HS-27A (cell line): ENCODE results near the gene TEX22.

ENCODE experiments used
- DNase-seq: peaks from one replicate; pipeline ENCODE4 v3.0.0-alpha.2; 2012; ENCODE audit warnings: low read depth, missing footprints

TEX22 gene

DNA sequence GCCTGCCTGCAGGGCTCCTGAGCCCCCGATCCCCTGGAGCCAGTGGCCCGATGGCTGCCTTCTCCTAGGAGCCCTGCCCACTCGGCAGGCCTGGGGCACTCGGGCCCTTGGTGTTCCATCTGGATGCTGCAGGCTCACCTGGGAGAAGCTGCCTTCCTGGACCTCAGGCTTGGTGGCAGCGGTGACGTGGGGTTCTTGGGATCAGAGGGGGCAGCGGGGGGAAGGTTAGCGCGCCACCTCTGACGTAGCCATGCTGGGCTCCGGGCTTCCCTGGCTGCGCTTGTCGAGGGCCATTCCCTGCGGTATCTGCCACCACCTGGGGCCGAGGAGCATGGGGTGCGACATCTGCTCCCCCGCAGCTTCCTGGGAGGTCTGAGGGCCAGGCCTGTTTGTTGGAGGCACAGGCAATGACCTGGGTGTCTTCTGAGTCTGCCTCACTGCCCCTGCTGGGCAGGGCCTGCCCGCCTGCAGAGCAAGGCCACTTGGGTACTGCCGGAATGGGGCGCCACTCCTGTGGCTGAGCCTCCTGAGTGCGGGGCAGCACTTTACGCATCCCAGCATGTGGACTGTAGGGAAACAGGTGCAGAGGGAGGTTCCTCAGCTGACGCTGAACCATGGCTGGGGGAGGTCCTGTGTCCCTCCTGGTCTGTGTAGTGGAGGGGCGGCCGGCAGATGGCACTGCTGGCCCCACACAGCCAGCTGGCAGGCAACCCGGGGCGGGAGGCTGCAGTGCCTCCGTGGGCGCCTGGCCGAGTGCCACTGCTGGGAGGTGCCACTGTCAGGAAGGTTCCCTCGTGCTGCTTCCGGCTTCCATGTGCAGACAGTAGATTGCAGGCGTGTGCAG, 41.6 kb downstream of the TEX22 start:
- DNase-seq, result no peak

DNA sequence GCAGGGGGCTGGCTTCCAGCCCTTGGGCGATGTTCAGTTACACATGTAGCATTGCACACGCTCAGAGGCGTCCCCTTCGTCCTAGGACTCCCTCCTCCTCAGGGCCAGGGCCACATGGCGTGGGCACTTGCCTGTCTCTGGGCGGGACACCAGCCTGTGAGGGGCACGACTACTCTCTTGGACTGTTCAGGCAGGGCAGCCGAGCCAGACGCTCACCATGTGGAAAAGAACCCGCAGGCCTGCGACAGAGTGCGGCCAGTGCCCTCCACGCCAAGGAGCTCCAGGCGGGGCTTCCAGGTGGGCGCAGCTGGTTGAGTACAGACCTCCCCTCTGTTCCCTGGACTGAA, 42.2 kb downstream of the TEX22 start:
- no peak for DNase-seq

DNA sequence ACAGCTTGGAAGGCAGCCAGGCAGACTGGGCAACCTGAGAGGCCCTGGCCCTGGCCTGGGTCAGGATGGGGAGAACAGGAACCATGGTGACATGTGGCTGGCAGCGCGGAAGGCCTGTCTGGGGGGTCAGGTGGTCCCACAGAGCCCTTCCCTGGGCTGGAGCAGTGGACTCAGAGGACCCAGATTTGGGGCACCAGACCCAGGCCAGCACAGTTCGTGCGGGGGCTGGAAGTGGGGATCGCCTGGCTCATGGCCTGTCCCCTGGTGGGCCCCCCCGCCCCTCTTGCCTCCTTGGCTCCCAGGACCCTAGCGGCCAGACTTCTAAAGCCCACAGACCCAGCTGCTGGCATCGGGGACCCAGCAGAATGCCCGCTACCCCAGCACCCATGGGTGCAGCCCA, 42.7 kb downstream of the TEX22 start:
- no peak for DNase-seq

DNA sequence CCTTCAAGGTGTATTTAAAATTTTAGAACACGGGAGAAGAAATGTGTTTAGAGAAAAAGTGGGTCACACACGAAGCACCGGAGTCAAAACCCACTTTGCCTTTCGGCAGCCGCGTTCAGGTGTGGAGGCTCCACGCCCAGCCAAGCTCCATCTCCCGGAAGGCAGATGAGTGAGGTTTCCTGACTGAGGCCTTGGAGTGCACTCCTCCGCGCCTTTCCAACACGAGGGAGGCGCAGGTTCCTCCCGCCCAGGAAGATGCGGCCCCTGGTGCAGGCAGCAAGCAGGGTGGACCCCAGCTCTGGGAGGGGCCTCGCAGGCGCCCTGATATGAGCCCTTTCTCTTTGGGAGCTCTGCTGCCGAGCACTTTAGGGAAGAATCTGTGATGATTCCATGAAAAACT, 43.8 kb downstream of the TEX22 start:
- no peak for DNase-seq

DNA sequence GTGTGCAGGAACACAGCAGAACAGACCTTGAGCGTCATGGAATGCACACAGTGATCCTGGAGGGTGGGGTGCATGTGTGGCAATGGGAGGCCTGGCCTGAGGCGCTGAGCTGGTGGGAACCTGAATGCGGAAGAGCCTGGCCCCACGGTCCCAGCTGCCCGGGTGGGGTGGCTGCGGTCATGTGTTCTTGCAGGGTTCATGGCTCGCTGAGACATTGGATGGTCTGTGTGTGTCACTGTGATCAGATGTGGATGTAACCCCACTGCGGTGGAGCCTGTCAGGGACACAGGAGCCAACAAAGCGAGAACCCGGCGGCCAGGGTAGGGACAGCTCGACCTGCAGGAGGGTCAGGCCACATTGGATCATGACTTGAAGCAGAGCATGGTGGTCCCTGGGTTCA, 44.5 kb downstream of the TEX22 start:
- DNase-seq, result no peak

DNA sequence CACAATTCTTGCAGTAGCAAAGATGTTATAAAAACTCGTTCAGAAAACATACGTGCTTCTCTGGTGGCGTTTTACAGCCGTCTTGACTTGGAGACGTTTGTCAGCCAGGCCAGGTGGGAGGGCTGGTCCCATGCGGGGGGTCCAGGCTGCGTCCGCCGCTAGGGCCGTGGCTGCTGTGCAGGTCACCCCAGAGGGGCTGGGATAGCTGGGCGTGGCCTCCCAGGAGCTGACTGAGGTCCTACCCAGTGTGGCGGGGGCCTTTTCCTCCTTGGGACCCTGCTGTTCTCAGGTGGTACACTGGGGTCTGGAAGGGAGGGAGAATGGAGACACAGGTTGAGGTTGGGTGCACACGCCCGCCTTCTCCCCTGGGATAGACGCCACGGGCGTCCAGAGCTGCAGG, 46.5 kb downstream of the TEX22 start:
- no peak for DNase-seq

DNA sequence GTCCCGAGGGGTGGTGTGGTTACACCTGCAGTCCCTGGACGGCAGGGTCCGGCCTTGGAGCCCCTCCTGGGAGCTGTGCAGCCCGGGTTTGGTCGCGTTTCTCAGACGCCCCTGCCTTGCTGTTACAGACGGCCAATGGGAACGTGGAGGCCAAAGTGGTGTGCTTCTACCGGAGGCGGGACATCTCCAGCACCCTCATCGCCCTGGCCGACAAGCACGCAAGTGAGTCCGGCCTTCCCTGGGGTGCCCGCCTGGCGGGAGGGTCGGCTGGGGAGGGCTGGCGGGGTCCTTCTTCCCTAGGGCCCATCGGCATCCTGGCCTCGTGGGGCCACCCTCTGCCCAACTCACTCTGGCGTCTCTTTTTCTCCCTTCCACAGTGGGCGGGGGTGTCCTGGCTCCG, 47.0 kb downstream of the TEX22 start:
- DNase-seq, result no peak

DNA sequence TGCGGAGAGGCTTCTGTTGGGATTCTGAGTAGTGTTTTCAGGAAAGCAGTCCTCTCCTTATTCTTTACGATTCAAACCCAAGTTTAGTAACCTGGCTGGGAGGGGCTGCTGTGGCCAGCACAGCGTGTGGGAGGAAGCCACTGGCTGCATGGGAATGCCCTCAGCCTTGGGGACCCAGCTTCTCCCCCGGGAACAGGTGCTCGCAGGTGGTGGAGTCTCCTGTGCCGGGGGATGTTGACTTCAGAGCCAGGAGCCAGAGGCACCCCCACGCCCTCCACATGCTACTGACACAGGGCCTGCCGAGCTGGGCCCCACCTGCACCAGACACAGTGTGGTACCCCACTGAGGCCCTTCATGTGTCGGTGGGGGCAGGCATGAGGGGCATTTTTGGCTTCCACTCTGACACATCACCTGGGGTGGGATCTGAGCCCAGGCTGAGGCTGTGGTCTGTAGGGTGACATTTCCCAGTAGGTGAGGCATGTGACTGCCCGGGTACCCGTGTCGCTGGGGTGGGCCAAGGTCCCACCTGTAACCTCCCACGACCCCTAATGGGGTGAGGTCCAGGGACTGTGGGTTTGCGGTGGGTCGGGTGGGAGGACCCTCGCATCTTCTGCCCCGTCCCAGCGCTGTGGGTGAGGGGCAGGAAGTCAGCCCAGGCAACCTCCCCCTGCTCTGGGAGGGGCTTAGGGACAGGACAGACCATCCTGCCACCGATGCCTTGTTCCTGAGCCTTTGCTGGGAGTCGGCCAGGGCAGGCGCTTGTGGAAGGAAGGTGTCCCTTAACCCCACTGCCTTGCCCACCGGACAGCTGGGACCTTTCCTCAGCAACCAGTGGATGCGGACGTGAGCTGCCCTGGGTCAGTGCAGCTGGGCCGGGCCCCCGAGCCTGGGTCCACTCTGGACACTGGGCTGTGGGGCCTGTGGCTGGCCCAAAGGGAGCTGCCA, 47.8 kb downstream of the TEX22 start:
- no peak for DNase-seq

DNA sequence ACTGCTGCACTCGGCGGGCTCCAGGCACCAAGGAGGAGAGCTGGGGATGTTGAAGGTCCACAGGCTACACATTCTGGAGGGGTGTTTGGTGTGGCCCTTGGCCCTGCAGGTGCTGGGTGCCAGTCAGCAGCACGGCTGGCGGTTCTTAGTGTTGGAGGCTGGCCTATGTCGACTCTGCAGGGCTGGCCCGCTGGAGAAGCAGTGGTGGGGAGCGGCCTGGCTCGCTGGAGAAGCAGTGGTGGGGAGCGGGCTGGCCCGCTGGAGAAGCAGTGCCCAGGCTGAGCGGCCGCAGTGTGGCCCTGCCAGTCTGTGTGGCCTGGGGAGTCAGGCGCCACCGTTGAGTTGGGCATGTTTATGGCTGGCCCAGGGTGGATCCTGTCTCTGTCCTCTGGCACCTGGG, 48.6 kb downstream of the TEX22 start:
- DNase-seq, result no peak

DNA sequence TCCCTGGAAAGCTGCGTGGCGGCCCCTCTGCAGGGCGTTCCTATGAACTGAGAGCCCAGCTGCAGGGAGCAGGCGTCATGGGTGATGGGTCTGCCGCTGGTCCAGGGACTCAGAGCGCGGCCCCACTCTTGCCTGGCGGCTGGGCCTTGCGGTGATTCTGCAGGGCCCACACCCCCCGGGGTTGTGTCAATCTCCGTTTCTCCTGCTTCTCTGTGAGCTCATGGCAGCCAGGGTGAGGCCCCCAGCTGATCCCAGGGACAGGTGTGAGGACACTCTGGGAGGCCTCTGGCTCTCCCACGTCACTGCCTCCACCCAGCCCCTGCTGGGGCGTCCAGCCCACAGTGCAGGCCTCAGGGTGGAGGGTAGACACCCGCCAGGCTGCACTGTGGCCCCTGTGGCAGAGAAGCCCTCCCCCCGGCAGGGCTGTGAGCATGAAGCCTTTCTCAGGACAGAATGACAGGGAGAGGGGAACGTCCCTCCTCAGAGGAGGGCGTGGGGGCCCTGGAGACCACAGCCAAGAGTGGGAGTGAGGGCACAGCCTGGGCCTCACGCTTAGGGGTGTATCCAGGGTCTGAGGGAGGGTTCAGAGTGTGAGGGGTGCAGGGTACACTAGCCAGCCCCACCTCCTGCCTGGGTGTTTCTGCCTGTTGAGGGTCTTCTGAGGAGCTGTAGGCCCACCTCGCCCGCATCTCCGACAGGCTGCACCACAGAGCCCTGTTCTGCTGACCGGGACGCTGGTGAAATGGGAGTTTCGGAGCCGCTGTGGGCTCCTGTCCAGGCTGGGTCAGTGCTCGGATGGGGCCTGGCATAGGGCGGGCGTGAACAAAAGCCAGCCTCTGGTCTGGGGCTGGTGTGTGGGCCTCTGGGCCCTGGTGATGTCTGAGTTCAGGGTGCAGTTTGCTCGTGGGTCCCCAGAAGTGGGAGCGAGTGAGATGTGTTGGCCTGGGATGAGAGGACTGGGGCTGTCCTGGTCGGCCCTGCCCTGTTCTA, 49.6 kb downstream of the TEX22 start:
- no peak for DNase-seq

DNA sequence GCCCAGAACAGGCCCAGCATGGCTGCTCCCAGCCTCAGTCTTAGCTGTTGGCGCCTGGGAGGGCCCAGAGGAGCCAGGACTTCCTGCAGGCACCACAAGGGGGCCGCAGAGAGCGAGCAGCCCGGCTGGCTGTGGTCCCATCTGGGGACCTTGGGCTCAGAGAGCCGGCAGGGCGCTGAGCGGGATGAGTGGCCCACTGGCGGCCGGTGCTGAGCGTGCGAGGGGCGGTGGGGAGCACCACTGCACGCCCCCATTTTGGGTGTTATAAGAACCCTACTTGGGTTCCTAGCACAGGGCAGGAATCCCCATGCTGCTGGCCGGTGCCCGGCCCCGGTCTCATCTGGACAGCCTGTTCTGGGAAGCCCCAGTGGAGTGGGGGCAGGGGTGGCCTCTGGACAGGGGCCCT, 50.4 kb downstream of the TEX22 start:
- DNase-seq, result no peak

DNA sequence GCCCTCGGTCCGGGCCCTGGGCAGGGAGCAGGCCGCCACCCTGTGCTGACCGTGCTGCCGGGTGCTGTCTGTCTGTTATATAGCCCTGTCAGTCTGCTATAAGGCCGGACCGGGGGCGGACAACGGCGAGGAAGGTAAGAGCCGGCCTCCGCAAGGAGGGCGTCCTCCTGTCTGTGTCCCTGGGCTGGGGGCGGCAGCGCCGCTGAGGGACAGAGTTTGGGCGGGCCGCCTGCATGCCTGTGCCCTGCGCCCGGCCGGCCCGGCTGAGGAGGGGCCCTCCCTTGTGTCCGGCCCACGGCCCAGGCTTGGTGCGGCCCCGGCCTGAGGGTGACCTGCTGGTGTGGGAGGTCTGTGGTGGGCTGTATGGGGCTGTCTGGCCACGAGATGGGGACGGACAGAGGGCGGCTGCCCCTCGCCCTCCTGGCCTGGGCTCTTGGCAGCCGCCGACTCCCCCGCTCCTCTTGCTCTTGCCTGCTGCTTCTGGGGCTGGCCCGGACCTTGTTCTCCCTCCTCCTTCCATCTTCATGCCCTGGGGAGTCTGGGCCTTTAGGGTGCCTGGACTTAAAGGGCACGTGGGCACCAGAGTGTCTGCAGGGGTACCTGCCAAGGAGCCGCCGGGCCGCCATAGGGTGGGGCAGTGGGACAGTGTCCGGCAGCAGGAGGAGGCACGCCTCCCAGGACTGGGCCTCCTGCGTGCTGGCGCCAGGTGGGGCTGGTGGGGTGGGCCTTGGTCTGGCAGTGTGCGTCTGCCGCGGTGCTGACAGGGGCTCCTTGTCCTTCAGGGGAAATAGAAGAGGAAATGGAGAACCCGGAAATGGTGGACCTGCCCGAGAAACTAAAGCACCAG, 51.2 kb downstream of the TEX22 start:
- no peak for DNase-seq

DNA sequence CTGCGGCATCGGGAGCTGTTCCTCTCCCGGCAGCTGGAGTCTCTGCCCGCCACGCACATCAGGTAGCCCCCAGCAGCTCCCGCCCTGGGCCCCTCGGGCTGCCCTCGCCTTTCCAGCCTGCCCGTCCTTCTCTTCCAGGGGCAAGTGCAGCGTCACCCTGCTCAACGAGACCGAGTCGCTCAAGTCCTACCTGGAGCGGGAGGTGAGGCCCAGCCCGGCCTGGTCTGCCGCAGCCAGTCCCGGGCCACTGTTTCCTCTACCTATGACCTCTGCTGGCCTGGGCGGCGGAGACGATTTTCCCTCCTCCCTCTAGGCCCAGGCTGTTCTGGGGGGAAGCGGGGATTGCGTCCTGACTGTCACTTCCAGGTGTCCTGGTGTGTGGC, 51.8 kb downstream of the TEX22 start:
- no peak for DNase-seq

DNA sequence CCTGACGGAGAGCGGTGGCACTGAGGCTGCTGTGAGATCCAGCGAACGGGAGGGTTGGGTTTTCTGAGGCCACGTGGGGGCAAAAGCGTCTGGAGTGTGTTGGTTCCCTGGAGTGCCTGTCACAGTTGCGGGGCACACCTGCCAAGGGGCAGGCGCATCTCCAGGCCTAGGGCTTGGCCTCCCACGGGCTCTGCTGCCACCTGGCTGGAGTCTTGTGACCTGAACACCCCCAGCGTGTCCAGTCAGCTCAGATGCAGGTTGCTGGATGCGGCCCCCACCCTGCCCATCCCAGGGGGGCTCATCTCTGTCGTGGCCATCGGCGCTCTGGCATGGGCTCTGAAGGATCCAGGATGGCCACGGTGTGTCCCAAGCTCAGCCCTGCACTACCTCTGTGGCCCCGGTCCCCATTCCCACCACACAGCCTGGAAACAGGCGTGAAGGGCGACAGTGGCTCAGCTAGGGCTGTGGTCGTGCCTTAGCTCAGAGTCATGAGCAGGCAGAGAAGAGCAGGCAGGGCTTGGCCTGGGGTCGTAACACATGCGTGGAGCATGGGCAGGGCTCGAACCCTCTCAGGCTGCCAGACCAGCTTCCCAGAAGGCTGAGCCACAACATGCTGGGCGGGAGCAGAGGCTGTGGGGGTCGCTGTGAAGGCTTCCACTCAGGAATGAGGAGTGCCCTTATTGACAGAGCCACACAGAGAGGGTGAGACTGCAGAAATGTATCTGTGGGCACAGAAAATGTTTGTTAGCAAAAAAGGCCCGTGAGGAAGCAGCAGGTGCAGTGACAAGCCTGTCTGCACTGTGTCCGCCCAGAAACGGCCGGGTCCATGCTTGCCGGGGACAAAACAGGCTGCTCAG, 52.8 kb downstream of the TEX22 start:
- DNase-seq, result no peak

DNA sequence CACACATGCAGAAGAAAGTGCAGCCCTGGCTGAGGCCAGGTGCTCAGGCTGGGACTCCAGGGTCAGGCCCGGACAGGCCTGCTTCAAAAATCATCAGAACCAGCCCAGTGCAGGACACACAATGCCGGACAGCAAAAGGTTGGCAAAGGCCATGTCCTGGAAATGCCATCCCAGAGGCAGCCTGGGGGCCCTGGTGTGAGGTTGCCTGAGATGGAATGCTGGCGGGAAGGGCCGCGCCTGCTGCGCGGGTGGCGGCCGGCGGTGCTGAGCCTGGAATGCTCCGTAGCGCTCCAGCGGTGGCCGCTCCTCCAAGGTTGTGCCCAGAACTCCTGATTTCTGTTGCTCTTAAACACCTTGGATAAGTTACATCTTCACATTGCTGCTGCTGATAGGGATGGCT, 54.6 kb downstream of the TEX22 start:
- no peak for DNase-seq

DNA sequence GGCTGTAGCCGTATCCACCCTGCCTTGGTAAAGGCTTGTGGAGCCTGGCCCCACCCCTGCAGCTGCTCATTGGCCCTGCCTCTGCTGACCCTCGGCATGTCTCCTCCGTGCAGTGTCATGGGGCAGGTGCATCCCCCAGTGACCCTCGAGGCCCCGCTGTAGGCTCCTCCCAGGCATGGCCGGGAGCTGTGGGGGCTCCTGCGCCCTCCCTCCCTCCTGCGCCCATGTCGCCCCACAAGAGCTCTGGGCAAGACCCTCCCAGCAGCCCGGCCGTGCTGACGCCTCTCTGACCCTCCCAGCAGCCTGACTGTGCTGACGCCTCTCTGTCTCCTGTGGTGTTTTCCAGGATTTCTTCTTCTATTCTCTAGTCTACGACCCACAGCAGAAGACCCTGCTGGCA, 55.5 kb downstream of the TEX22 start:
- DNase-seq, result no peak

DNA sequence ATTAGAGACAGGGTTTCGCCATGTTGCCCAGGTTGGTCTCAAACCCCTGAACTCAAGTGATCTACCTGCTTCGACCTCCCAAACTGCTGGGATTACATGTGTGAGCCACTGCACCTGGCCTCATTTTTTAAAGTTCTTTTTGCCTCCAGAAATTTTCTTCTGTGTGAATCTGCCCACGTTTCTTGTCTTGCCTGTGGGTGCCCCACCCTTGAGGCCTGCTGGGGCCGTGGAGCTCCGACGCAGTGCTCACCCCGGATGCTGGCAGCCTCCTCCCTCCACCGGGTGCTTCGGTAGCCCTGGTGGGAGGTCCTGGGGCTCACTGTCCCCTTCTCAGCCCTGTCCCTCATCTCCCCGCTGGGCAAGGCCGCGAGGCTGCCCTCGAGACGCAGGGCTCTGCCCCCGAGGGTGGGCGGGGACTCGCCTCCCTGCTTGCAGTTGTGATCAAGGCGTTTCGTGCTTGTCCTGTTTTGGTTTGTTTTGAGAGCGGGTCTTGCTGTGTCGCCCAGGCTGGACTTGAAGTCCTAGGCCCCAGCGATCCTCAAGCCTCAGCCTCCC, 56.8 kb downstream of the TEX22 start:
- DNase-seq, result no peak

DNA sequence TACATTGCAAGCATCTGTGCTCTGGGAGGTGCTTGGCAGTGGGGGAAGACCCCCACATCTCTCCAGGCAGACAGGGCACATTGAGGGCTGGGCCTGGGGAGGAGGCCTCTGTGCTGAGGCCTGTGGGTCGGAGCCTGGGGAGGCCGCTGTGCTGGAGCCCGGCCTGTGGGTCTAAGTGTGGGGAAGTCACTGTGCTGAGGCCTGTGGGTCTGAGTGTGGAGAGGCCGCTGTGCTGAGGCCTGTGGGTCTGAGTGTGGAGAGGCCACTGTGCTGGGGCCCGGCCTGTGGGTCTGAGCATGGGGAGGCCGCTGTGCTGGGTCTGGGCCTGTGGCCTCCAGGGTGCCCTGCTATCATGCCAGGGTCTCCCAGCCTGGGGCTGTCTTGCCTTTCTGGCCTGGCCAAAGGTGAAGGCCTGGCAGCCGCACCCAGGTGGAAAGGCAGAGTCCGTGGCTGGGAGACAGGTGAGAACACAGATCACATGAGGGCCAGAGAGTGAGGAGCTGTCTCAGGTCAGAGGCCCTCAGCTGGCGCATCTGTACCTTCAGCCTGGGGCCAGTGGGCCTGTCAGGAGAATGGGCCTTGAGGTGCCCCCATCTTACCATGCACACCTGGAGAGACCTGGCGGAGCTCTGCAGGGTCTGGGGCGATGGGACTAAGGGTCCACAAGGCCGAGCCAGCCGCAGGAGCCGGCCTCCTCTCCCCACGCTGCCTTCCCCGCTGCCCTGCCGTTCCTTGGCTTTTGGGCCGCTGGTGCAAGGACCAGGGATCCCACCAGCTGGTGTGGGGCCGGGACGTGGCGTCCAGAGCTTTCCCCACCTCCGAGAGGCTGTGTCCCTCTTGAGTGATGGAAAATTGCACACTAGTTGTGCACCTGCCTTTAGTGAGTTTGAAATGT, 57.7 kb downstream of the TEX22 start:
- no peak for DNase-seq
